Retinal pigment epithelial cell (primary cell): ENCODE data around the gene RAPGEF4.

Source experiments
- DNase-seq: peaks from one replicate; pipeline ENCODE4 v3.0.0-alpha.2; 2010; ENCODE audit warnings: low read depth
- H3K4me3 ChIP-seq: 2 replicates; pipeline ENCODE4 v1.5.1; 2011; ENCODE audit warnings: mild to moderate bottlenecking, low read length, control low read depth, moderate library complexity
- CTCF ChIP-seq: conservative IDR thresholded peaks from 2 replicates; pipeline ENCODE4 v1.5.1; 2011; ENCODE audit warnings: low read depth, low read length, control low read depth, inconsistent platforms

RAPGEF4 gene

GRCh38 chr2:173019755-173020154 is 284.1 kb downstream of the RAPGEF4 start:
- no peak for DNase-seq
- no peak overlapping the region for H3K4me3 ChIP-seq
- no peak for TF ChIP-seq CTCF

DNA sequence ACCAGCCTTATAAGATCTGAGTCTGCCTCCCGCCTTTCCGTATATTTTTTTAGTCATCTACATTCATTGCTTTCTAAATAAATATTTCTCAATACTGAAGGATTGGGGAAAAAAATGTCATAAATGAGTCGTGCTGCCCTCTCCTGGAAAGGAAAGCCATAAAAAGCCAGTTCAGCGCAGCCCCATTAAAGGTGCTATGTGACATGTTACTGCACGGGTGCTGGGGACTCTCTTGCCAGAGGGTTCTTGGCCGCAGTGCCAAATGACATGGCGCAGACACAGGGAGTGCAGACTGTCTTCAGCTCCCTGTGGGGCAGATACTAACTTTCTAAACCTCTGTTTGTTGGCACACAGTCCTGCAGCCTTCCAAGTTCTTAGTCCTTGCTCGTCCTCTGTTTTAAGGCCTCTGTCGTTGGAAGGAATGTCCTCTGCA is 286.3 kb downstream of the RAPGEF4 start:
- H3K4me3 ChIP-seq: no peak overlapping the region
- no peak for DNase-seq
- peak; percentile 50 for TF ChIP-seq CTCF

GRCh38 chr2:173023718-173024117 is 288.1 kb downstream of the RAPGEF4 start:
- no peak for DNase-seq
- no peak overlapping the region for H3K4me3 ChIP-seq
- TF ChIP-seq CTCF: no peak

DNA sequence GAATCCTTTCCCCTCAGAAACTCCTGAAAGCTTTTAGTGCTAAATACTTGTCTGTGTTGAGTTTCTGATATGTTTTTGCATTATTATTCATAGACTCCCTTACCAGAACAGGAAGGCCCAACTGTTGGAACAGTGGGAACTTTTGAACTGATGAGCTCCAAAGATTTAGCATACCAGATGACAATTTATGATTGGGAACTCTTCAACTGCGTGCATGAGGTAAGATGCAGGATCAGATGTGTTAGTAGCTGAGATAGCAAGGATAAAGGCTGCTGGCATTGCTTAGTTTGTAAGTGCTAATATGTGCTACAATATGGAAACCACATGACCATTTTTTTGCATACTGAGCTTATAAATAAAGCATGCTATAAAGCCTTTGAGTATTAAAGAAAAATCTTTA is 290.8 kb downstream of the RAPGEF4 start:
- no peak overlapping the region for H3K4me3 ChIP-seq
- no peak for TF ChIP-seq CTCF
- no peak for DNase-seq

DNA sequence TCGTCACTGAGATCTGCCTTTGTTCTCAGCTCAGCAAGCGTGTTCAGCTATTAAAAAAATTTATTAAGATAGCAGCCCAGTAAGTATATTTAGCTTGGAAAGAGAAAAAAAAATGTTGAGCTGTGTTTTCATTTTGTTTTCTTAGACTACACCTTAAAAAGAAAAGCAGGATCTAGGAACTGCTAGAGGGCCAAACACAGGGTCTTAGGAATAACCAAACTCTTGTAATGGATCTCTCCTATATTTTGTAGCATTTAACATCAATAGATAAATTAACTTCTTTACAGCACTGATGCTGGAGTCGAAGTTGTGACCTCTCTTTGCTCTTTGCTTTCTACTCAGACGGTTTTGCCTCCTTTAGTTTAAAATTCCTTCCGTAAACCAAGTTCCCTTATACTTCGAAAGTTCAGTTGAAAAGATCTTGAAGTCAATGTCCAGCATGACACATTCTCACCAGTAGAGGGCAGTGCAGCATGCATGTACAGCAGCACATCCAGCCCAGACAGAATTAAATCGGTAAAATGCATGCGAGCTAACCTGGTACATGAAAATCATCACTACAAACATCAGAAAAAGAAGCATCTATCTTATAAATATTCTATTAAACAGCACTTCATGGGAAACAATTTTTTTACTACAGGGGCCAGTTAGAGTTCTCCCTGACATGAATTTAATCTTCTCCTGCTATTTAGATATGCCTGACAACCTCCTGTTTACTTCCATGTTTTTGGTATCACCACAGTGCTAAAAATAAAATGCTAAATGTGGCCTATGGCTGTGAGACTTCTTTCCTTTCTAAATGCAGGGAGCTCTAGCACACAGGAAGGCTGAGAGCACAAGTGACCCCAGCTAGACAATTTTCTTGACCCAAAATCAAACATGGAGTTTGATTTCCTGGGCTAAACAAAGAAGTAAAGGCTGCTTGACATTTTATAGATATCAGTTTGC is 291.8 kb downstream of the RAPGEF4 start:
- peak; percentile 91 for TF ChIP-seq CTCF
- DNase-seq: peak; percentile 63

DNA sequence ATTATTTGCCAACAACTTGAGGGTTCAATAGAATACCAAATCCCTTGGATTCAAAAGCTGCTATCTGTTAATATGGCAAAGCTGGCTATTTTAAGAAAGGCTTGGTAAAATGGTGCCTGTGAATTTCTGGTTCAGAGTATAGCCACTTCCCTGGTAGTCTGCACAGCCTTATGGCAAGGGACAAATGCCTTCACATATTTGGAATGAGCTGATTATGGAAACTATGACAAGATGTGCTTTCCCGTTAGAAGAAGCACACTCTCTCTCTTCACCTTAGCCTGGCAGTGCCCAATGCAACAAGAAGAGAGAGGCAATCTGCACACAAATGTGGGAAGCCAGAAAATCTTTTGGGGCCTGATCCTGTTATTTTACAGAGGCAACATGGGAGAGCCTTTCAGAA is 292.5 kb downstream of the RAPGEF4 start:
- TF ChIP-seq CTCF: no peak
- no peak overlapping the region for H3K4me3 ChIP-seq

More for the DNA sequence above, 291.8 kb downstream of the RAPGEF4 start:
- H3K4me3 ChIP-seq: no peak overlapping the region

GRCh38 chr2:173028671-173029070 is 293.0 kb downstream of the RAPGEF4 start:
- no peak for DNase-seq
- TF ChIP-seq CTCF: no peak
- no peak overlapping the region for H3K4me3 ChIP-seq

More for the DNA sequence above, 292.5 kb downstream of the RAPGEF4 start:
- DNase-seq: no peak
